Middle frontal gyrus (tissue), 1 donor: ENCODE data around the gene SIK3.
A peak's percentile ranks its signal among the peaks of the same experiment; 100 is the strongest.
"Not testable (repeated sequence)": the region's sequence is repeated elsewhere in the genome, so short reads cannot be mapped to it uniquely, and the experiment has no call there.

Experiments
- DNase-seq: peaks from one replicate; pipeline ENCODE4 v3.0.0-alpha.2; 2015; ENCODE audit warnings: low spot score; ENCODE audit errors: extremely low spot score

Gene SIK3

GRCh38 chr11:117098269-117099232, at the start of gene SIK3:
TSS of gene SIK3 (minus strand) at chr11:117098428. CDS start at chr11:117098415, 13 bp downstream.
- peak; percentile 92 for DNase-seq

GRCh38 chr11:117146521-117146920, 48.3 kb upstream of the SIK3 start:
- DNase-seq = no peak

GRCh38 chr11:117145393-117145761, 47.1 kb upstream of the SIK3 start:
- DNase-seq = no peak

GRCh38 chr11:117144477-117145392, 46.5 kb upstream of the SIK3 start:
- no peak for DNase-seq

GRCh38 chr11:117143871-117144476, 45.7 kb upstream of the SIK3 start, which contains the start of gene PAFAH1B2:
TSS of gene PAFAH1B2 (plus strand) at chr11:117144287. CDS start at chr11:117152448, 8,161 bp downstream.
- peak; percentile 87 for DNase-seq

GRCh38 chr11:117143390-117143789, 45.2 kb upstream of the SIK3 start:
- DNase-seq = no peak

GRCh38 chr11:117137223-117138086, 39.2 kb upstream of the SIK3 start:
- not testable (repeated sequence) for DNase-seq

GRCh38 chr11:117134979-117135378, 36.8 kb upstream of the SIK3 start:
- DNase-seq = not testable (repeated sequence)

- no peak for DNase-seq
These were observed 36.2 kb upstream of the SIK3 start for GRCh38 chr11:117134431-117134830.

- no peak for DNase-seq
These were observed 32.7 kb upstream of the SIK3 start for GRCh38 chr11:117130879-117131278.

GRCh38 chr11:117130396-117130795, 32.2 kb upstream of the SIK3 start:
- not testable (repeated sequence) for DNase-seq

GRCh38 chr11:117128289-117128688, 30.1 kb upstream of the SIK3 start:
- no peak for DNase-seq

GRCh38 chr11:117127171-117127901, 29.1 kb upstream of the SIK3 start:
- DNase-seq = no peak

GRCh38 chr11:117126223-117126965, 28.2 kb upstream of the SIK3 start:
- DNase-seq = peak; percentile 60

- DNase-seq = no peak
These were observed 24.3 kb upstream of the SIK3 start for GRCh38 chr11:117122556-117122955.

- no peak for DNase-seq
These were observed 22.9 kb upstream of the SIK3 start for GRCh38 chr11:117121176-117121575.

- DNase-seq = no peak
These were observed 19.5 kb upstream of the SIK3 start for GRCh38 chr11:117117681-117118080.

GRCh38 chr11:117112939-117113338, 14.7 kb upstream of the SIK3 start:
- DNase-seq = not testable (repeated sequence)

GRCh38 chr11:117112497-117112896, 14.3 kb upstream of the SIK3 start:
- DNase-seq = not testable (repeated sequence)
